Measurements from ENCODE around the gene MT1M. TPM values are rescaled to one million over a fixed set of nuclear protein-coding genes. Genes with fewer than 3 reads are reported as not detected.
"Not testable (repeated sequence)": the region's sequence is repeated elsewhere in the genome, so short reads cannot be mapped to it uniquely, and the experiment has no call there.

The MT1M gene
- total RNA-seq, 1 donor from 2014 or later: 367 TPM

DNA sequence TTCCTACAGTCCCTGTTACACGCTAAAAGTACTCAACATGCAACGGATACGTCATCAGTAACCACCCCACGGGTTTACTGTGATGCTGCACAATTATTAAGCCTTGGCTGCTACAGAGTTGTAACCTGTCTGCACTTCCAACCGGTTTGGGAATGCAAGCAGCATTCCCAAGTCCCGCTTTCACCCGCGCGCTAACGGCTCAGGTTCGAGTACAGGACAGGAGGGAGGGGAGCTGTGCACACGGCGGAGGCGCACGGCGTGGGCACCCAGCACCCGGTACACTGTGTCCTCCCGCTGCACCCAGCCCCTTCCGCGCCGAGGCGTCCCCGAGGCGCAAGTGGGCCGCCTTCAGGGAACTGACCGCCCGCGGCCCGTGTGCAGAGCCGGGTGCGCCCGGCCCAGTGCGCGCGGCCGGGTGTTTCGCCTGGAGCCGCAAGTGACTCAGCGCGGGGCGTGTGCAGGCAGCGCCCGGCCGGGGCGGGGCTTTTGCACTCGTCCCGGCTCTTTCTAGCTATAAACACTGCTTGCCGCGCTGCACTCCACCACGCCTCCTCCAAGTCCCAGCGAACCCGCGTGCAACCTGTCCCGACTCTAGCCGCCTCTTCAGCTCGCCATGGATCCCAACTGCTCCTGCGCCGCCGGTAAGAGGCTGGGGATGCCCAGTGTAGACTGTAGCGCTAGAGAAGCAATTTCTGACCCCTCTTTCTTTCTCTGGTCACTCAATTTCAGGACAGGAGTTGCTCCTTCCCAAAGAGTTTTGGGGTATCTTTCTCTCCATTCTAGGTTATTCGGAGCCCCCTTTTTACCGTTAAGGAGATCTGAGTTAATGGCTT is 24.2 kb upstream of the MT1M start, which contains the start of gene MT2A:
Gene MT2A, plus strand, starts transcription at position 542 of the 833 bp plus-strand sequence. Its CDS starts 72 bp downstream, at position 614.
- peak; percentile 99 for DNase-seq (ENCODE audit: low spot score)

DNA sequence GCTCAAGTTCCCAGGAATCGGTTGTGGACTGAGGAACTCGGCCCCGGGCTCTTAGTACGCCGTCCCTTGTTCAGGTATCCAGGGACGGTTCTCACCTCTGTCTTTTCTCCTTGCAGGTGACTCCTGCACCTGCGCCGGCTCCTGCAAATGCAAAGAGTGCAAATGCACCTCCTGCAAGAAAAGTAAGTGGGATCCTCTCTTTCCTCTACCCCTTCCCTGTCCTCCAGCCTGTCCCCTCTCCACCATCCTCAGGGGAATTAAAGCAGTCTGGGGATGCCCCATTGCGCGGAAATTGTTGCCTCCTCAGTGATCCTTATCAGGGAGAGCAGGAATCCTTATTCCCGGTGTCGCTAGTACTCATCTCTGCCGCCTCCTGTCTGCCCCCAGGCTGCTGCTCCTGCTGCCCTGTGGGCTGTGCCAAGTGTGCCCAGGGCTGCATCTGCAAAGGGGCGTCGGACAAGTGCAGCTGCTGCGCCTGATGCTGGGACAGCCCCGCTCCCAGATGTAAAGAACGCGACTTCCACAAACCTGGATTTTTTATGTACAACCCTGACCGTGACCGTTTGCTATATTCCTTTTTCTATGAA is 23.5 kb upstream of the MT1M start:
- peak; percentile 89 for DNase-seq (ENCODE audit: low spot score)

- peak; percentile 39 for DNase-seq (ENCODE audit: low spot score)
Measured at GRCh38 chr16:56609463-56609921, 23.0 kb upstream of the MT1M start.

DNA sequence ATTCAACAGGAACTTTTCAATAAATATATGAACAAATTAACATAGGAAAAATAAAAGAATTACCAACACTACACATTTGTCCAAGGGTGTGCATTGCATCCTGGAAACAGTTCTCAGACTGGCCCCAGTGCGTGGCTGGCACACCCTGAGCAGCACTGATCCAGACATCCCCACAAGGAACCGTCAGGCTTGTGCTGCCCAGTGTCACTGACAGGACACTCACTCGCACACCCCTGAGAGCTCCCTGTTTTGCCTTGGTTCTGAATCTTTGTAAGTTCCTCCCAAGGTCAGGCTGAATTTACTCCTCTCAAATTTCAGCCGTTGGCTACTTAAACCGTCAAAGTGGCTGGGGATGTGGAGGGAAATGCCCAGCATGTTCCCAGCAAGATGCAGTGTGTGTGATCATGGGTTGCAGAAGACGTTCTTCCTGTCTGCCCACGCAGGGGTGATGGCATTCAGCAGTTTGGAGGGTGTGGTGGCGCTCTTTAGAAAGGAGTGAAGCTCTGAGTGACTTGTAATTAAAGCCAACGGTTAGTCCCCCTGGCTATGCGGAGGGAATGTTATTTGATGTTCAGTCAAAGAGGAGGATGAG is 22.3 kb upstream of the MT1M start:
- peak; percentile 88 for DNase-seq (ENCODE audit: low spot score)

DNA sequence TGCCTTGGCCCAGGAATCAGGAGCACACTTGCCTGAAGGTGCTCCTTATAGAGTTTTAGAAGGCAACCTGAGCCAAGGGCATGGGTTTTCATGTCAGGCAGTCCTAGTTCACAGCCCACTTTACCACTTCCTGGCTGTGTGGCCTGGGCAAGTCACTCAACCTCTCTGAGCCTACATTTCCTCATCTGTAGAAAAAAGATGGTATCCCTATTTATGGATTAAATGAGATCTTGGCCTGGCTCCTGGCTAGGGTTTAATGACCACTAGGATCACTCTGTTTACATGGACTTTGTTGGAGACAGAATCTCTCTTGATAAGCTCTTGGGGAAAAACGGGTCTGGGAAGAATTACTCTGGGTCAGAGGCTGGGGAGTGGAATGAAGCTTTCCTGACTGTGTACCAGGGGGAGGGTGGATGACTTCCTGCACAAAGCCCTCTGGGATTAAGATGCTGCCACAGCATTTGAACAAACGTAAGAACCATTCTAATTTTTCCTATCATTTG is 21.8 kb upstream of the MT1M start:
- no peak for DNase-seq (ENCODE audit: low spot score)

GRCh38 chr16:56611281-56611833 is 21.1 kb upstream of the MT1M start:
- peak; percentile 86 for DNase-seq (ENCODE audit: low spot score)

- DNase-seq (ENCODE audit: low spot score): no peak
Measured at GRCh38 chr16:56613706-56614105, 18.8 kb upstream of the MT1M start.

DNA sequence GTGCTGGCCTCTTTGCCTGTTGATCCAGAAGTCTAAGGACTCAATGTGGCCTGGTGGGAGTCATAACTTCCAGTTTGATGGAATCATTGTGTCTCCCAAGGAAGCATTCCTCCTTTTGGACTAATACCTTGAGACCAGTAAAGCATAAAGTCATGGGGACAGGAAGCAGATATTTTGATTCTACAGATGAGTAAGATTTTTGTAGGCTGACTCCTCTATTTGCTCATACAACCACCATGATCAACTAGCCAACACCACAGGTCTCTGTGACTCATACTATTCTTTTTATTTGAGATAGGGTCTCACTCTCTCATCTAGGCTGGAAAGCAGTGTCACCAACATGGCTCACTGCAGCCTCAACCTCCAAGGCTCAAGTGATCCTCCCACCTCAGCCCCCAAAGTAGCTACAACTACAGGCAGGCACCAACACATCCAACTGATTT is 17.9 kb upstream of the MT1M start:
- no peak for DNase-seq (ENCODE audit: low spot score)

DNA sequence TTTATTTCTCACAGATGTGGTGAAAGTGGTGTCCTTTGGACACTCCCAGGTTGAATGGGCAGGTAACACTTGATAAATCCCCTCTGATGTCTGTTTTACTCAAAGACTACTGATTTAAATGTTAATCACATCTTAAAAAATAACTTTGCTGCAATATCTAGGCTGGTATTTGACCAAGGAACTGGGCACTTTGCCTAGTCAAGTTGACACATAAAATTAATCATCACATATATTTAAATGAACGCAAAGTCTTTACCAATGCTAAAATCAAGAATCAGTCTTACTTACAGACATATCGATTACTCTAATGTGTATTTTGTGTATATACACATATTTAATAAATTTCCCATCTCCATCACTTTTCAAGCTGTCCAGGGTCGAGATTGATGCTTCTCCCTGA is 17.1 kb upstream of the MT1M start:
- DNase-seq (ENCODE audit: low spot score): no peak

- no peak for DNase-seq (ENCODE audit: low spot score)
Measured at GRCh38 chr16:56616608-56617211, 15.7 kb upstream of the MT1M start.

DNA sequence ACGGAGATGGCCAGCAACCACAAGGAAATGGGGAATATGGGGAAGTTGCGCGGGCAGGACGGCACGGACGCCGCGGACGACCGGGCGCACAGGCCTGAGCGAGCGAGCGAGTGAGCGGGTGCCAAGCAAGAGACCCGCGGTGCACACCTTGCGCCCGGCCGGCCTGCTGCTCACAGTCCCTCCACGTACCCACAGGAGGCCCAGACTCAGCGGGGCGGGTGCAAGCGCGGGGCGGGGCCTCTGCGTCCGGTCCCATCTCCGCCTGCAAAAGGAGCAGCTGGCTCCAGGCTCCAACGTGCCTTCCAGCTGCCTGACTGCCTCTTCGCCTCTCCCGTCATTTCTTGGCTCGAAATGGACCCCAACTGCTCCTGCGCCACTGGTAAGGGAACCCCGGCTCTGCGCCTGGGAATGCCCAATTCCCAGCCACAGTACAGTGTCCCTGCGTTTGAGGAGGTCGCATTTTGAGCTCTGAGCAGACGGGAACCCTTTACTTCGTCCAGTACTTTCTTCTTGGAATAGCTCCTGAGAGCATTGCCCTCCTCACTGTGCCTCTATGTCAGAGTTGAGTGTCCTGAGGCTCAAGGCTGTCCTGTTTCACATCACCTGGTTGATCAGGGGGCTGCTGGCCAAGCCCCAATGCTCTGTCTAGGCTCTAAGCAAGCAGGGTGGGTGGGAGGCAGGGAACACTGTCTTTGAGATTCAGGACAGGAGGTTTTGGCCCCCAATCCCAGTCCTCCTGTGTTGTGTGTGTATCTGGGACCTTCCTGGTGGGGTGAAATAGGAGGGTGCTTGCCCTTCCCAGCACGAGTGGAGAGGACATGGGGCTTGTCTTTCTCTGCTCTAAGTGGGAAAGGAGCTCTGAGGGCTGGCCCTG is 15.0 kb upstream of the MT1M start:
- peak; percentile 92 for DNase-seq (ENCODE audit: low spot score)

DNA sequence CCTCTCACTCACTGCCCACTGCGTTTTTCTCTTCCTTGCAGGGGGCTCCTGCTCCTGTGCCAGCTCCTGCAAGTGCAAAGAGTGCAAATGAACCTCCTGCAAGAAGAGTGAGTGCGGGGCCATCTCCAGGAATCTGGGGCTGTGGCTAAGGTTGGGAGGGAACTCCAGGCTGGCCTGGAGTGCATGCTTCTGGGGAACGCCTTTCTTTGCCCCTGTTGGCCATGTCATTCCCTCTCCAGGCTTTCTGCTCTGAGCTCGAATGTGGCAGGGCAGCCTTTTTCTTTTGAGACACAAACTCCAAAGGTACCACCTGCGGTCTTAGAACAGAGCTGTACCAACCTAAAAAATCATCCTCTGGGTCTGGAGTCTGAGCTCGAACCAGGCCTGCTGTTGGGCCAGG is 14.3 kb upstream of the MT1M start:
- DNase-seq (ENCODE audit: low spot score): no peak

DNA sequence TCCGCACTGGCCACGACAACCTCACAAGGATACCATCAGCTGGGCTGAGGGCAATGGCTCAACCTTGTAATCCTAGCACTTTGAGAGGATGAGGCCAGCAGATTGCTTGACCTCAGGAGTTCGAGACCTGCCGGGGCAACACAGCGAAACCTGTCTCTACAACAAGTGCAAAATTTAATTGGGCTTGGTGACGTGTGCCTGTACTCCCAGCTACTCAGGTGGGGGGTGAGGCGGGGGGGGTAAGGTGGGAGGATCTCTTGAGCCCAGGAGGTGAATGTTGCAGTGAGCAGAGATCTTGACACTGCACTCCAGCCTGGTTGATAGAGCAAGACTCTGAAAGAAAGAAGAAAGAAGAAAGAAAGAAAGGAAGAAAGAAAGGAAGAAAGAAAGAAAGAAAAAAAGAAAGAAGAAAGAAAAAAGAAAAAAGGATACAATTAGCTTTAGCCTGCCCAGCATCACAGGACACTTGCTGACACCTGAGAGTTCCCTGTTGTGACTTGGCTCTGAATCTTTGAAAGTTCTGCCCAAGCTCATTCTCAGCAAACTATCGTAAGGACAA is 12.0 kb upstream of the MT1M start:
- no peak for DNase-seq (ENCODE audit: low spot score)

DNA sequence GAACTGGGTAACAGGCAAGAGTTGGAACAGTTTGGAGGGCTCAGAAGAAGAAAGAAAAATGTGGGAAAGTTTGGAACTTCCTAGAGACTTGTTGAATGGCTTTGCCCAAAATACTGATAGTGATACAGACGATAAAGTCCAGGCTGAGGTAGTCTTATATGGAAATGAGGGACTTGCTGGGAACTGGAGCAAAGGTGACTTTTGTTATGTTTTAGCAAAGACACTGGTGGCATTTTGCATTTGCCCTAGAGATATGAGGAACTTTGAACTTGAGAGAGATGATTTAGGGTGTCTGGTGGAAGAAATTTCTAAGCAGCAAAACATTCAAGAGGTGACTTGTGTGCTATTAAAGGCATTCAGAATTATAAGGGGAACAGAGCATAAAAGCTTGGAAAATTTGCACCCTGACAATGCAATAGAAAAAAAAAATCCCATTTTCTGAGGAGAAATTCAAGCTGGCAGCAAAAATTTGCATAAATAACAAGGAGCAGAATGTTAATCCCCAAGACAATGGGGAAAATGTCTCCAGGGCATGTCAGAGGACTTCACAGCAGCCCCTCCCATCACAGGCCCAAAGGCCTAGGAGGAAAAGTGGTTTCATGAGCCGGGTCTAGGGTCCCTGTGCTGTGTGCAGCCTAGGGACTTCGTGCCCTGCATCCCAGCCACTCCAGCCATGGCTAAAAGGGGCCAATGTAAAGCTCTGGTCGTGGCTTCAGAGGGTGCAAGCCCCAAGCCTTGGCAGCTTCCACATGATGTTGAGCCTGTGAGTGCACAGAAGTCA is 10.6 kb upstream of the MT1M start:
- not testable (repeated sequence) for DNase-seq (ENCODE audit: low spot score)

GRCh38 chr16:56623184-56623583 is 9.3 kb upstream of the MT1M start:
- DNase-seq (ENCODE audit: low spot score): not testable (repeated sequence)

DNA sequence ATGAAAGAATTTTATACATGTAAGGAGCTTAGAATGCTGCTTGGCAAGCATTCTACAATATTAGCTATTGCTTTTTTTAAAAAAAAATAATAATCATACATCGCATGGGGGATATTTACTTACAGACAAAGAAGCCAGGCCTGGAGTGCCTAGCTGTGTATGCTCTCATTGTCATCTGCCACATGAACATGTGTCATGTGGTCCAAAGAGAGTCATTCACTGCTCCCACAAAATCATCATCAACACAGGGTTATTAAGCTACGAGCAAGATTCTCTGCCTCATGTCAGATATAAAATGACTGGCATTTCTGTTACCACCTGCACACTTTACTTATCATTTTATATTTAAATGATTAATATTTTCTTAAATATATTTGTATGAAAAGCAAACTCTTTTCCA is 8.8 kb upstream of the MT1M start:
- DNase-seq (ENCODE audit: low spot score): no peak

DNA sequence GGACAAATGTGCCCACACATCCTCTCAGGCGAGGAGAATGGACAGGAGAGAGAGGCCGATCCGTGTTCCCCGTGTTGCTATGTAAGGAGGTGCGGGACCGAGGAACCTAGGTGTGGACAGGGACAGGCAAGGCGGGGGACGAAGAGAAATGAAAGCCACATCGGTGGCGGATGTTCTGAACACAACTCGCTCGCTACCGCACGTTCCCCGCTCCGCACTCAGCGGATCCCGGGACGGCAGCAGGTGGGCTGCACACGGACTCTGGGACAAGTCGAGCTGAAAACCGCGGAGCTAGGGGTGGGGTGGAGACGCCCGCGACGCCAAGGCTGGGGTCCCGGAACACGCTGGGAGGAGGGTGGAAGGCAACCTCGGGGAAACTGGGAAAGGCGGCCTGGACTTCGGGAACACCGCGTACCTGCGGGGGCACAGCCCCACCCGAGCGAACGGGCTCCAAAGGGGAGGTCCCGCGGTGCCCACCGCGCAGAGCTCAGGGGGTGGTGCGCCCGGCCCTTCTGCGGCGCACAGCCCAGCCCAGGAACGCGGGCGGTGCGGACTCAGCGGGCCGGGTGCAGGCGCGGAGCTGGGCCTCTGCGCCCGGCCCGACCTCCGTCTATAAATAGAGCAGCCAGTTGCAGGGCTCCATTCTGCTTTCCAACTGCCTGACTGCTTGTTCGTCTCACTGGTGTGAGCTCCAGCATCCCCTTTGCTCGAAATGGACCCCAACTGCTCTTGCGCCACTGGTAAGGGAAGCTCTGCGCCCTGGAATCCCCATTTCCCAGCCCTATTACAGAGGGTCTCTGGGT is 7.1 kb upstream of the MT1M start, which contains the start of gene MT1E:
Gene MT1E, plus strand, starts transcription at position 642 of the 803 bp plus-strand sequence. Its CDS starts 71 bp downstream, at position 713.
- DNase-seq (ENCODE audit: low spot score): no peak

Data from mesenteric fat pad (tissue), 1 donor.